Stromal cell of bone marrow (primary cell): ENCODE data around the gene SGMS1.

Source experiments
- DNase-seq: peaks from one replicate; pipeline ENCODE4 v3.0.0-alpha.2; 2012; ENCODE audit warnings: low read depth

SGMS1 gene

GRCh38 chr10:50334273-50334672, 289.5 kb downstream of the SGMS1 start:
- no peak for DNase-seq

- no peak for DNase-seq
These were observed 289.9 kb downstream of the SGMS1 start for GRCh38 chr10:50333872-50334271.

GRCh38 chr10:50332108-50332842, 291.5 kb downstream of the SGMS1 start:
- DNase-seq: no peak

- no peak for DNase-seq
These were observed 292.3 kb downstream of the SGMS1 start for GRCh38 chr10:50331486-50331885.

GRCh38 chr10:50326757-50327701, 296.7 kb downstream of the SGMS1 start:
- peak; percentile 83 for DNase-seq

- DNase-seq: no peak
These were observed 297.6 kb downstream of the SGMS1 start for GRCh38 chr10:50326172-50326555.

- peak; percentile 96 for DNase-seq
These were observed 298.1 kb downstream of the SGMS1 start for GRCh38 chr10:50325449-50326171.

GRCh38 chr10:50324680-50325393, 298.9 kb downstream of the SGMS1 start:
- no peak for DNase-seq

- DNase-seq: no peak
These were observed 299.7 kb downstream of the SGMS1 start for GRCh38 chr10:50324046-50324445.

GRCh38 chr10:50322077-50322476, 301.7 kb downstream of the SGMS1 start:
- peak; percentile 44 for DNase-seq

- no peak for DNase-seq
These were observed 305.6 kb downstream of the SGMS1 start for GRCh38 chr10:50318129-50318528.

GRCh38 chr10:50316695-50317648, 306.8 kb downstream of the SGMS1 start:
- DNase-seq: no peak

- no peak for DNase-seq
These were observed 307.6 kb downstream of the SGMS1 start for GRCh38 chr10:50316174-50316573.

- no peak for DNase-seq
These were observed 308.3 kb downstream of the SGMS1 start for GRCh38 chr10:50315424-50315823.

- no peak for DNase-seq
These were observed 309.3 kb downstream of the SGMS1 start for GRCh38 chr10:50314169-50315071.

- peak; percentile 84 for DNase-seq
These were observed 311.0 kb downstream of the SGMS1 start for GRCh38 chr10:50312464-50313437.

GRCh38 chr10:50310560-50311174, 313.1 kb downstream of the SGMS1 start:
- no peak for DNase-seq

- DNase-seq: no peak
These were observed 314.4 kb downstream of the SGMS1 start for GRCh38 chr10:50309342-50309741.
